Heart right ventricle (tissue), 16 donors: ENCODE results near the gene TRIM41. TPM values are rescaled to one million over a fixed set of nuclear protein-coding genes. Genes with fewer than 3 reads are reported as not detected.

Experiments used
- ATAC-seq, 8 donors: fragments of 200-7000 bp; cut with Tn5 transposase; one replicate each; pipeline ENCODE4 v1.9.1; 2020; ENCODE audit warnings: mild to moderate bottlenecking in 8 of 8, moderate library complexity in 8 of 8, moderate number of reproducible peaks in 1 of 8
- DNase-seq, 2 donors: peaks; one replicate each; pipeline ENCODE4 v3.0.0-alpha.2; 2020
- H3K27ac ChIP-seq, 10 donors: fragments of 200-600 bp; sonication (generic) in 2 of 10; one replicate each; pipeline versions ENCODE4 v1.5.0 to v1.8.0; 2020 to 2022; ENCODE audit warnings: mild to moderate bottlenecking in 3 of 10
- H3K27me3 ChIP-seq, 7 donors: fragments of 200-600 bp; one replicate each; pipeline ENCODE4 v1.8.0; 2021 to 2022; ENCODE audit warnings: mild to moderate bottlenecking in 2 of 7
- H3K36me3 ChIP-seq, 9 donors: fragments of 200-600 bp; sonication (generic) in 1 of 9; one replicate each; pipeline versions ENCODE4 v1.5.0 to v1.8.0; 2020 to 2022; ENCODE audit warnings: mild to moderate bottlenecking in 2 of 9
- H3K4me1 ChIP-seq, 9 donors: fragments of 200-600 bp; sonication (generic) in 1 of 9; one replicate each; pipeline versions ENCODE4 v1.5.0 to v1.8.0; 2020 to 2022; ENCODE audit warnings: mild to moderate bottlenecking in 4 of 9
- H3K4me3 ChIP-seq, 10 donors: fragments of 200-600 bp; sonication (generic) in 2 of 10; one replicate each; pipeline versions ENCODE4 v1.5.0 to v1.8.0; 2020 to 2022; ENCODE audit warnings: mild to moderate bottlenecking in 7 of 10, moderate library complexity in 2 of 10
- H3K9me3 ChIP-seq, 11 donors: fragments of 200-600 bp in 10 of 11; sonication (generic) in 2 of 11; one replicate each; pipeline versions ENCODE4 v1.5.0 to v1.8.0; 2013 to 2022; ENCODE audit warnings: mild to moderate bottlenecking in 2 of 11, control low read depth in 1 of 11, moderate library complexity in 1 of 11
- CTCF ChIP-seq, 9 donors: fragments of 200-600 bp; sonication (generic) in 2 of 9; IDR thresholded peaks; one replicate each; pipeline versions ENCODE4 v1.5.0 to v1.8.0; 2021 to 2022; ENCODE audit warnings: antibody characterized with exemption in 9 of 9, mild to moderate bottlenecking in 5 of 9, moderate library complexity in 1 of 9
- WGBS, 2 donors: extraction: QIAGEN DNeasy Blood & Tissue Kit; methylation state at CpG; one replicate each; pipeline ENCODE4 v1.1.7; 2013; ENCODE audit warnings: inconsistent platforms in 1 of 2; 5-methylcytosine and 5-hydroxymethylcytosine counted together
- intact Hi-C, 10 donors: fragments of 100-400 bp; cut with DNase I; formaldehyde crosslinking; loops; one replicate each; pipeline versions ENCODE4 v1.11.1 to v1.14.2; 2022
- polyA plus RNA-seq, 2 donors: library from polyadenylated mRNA; stranded (reverse); fragments of 200-250 nt; gene quantifications; one replicate each; pipeline ENCODE4 v1.2.3, GENCODE V29; 2013
- total RNA-seq, 10 donors: library from RNA; stranded (reverse); fragmentation: NEBNext Ultra II Directional in 3 of 10; extraction: Animal tissue kit (Norgen Biotek cat#: 25700) in 3 of 10; gene quantifications; one replicate each; pipeline versions ENCODE4 v1.2.1 to v1.2.4, GENCODE V29; 2021 to 2023
- donor health status: Arrhythmogenic right ventricular cardiomyopathy.
- donor health status: ischemic (EF 13 %, LVEDD 7.1; RV severe dilation, severe dysfunction).
- donor health status: healthy with polysubstance abuse.
- donor health status: DM: no; HTN: yes; CAD: no.
- donor health status: DM: no; HTN: no; CAD: no.
- donor health status: ischemic (EF 25% LVEDD 6.9; RV normal size, moderate dysfunction).
- donor health status: ischemic (EF 25% LVEDD 5.7; RV mildly dilated, moderate dysfunction).
- donor health status: healthy.
- donor health status: DM: yes; HTN: yes; CAD: no.
- donor health status: Ischemic cardiomyopathy.
- donor health status: ischemic (EF 35%, LVEDD 5.7; RV mildly dilated, moderate dysfunction).
- donor health status: nonischemic (EF 11% LVEDD 7.7; RV severe dilation, severe dysfunction).
- donor health status: DM: yes; HTN: yes; CAD: no.
- donor health status: PGD.
- donor health status: ischemic (EF 29% LVEDD 5.4; RV normal size, mild dysfunction).
- donor health status: nonischemic (EF 23%, LVEDD 6.1; RV moderate dilation, normal function).

TRIM41 gene
- total and polyA plus RNA-seq, 12 donors: 12.1 to 28.2 (median 25.2) TPM

DNA sequence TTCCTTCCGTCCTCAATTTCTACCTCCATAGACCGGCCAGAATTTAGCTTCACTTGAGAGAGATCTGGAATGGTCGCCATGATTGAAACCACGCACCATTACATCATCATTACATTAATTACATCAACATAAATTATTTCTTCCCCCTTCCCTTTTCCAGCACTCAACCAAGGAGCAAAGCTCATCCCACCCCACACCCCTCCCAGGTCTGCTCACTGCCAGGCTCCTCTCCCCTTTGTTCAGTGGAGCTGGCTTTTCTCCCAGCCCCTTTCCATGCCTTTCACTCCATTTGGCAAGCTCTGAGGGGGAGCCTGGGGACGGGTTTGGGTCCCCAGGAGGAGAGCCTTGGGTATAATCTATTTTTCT, 12.2 kb downstream of the TRIM41 start:
- no peak for ATAC-seq
- H3K4me3 ChIP-seq: no peak overlapping the region
- H3K9me3 ChIP-seq: no peaks in the 10 kb centered on the region
- intact Hi-C loops: no loop called here
- WGBS, 2 donors: 76 to 81% methylated on average over 5 of the region's 5 CpGs
- H3K27ac ChIP-seq: no peak overlapping the region
- H3K27me3 ChIP-seq: no peaks in the 10 kb centered on the region
- no peak for DNase-seq
- no peak for TF ChIP-seq CTCF (IDR thresholded peaks at IDR 0.05)
- peaks cover 10 to 100% (median 81%) of the 10 kb centered on the region in 9 donors for H3K36me3 ChIP-seq
- peaks cover 0 to 14% (median 5%) of the 10 kb centered on the region in 9 donors for H3K4me1 ChIP-seq

DNA sequence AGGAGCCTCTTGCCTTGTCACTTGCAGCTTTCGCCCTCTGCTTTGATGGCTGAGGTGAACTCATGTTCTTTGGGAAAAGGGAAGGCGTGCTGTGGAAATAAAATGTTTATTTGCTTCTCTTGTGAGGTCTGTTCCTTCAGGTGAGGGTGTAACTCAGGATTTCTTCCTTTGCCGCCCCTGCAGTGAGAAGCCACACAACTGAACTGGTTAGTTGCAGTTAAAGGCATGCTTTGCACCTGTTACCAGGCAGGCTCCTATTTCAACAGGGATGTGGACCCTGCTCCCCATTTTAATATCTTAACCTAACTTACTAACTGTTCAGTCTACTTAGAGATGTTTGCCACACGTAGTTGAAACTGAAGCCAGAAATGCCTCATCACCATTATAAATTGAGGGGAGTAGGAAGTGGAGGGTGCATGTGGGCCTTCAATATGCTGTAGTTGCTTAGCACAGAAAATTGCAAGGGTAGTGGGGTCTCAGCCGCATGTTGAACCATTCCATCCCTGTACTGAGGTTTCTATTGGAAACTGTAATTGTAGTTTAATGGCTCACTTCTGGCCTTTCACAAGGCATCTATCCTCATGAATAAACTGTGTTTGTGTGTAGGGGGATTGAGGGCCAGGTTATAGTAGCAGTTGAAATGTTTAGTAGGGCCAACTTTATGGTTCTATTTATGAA, 12.7 kb downstream of the TRIM41 start:
- DNase-seq (no peak), ATAC-seq (no peak)
- TF ChIP-seq CTCF (IDR thresholded peaks at IDR 0.05): no peak
- H3K4me1 ChIP-seq: peaks cover 0 to 17% (median 8%) of the 10 kb centered on the region in 9 donors
- H3K9me3 ChIP-seq: no peaks in the 10 kb centered on the region
- 73 to 79% methylated on average over 5 of the region's 5 CpGs for WGBS, 2 donors
- intact Hi-C loops: no loop called here
- H3K27me3 ChIP-seq: no peaks in the 10 kb centered on the region
- H3K4me3 ChIP-seq: no peak overlapping the region
- peaks cover 10 to 100% (median 86%) of the 10 kb centered on the region in 9 donors for H3K36me3 ChIP-seq
- H3K27ac ChIP-seq: no peak overlapping the region

DNA sequence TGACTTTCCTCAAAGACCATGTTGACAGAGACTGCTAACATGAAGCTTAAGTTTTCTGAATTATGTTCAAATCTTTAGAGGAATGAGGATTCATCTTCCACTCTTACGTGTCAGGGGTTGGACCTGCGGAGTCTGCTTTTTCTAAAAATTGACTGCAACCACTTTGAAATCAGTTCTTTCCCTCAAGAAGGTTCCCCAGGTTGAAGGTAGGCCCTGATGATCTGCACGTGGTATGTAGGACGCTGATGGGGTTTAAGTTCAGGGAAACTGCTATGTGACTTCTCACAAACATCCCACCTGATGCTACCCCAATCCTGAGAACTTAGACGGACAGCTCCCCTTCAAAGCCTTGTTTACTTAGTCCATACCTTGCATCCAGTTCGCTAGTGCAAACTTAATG, 13.4 kb downstream of the TRIM41 start:
- DNase-seq (no peak), ATAC-seq (no peak)
- WGBS, 2 donors: 86 to 87% methylated on average over 6 of the region's 6 CpGs
- H3K4me3 ChIP-seq: no peak overlapping the region
- no peak for TF ChIP-seq CTCF (IDR thresholded peaks at IDR 0.05)
- H3K4me1 ChIP-seq: peaks cover 2 to 24% (median 14%) of the 10 kb centered on the region in 9 donors
- no peaks in the 10 kb centered on the region for H3K27me3 ChIP-seq
- H3K36me3 ChIP-seq: peaks cover 10 to 100% (median 93%) of the 10 kb centered on the region in 9 donors
- H3K27ac ChIP-seq: no peak overlapping the region
- intact Hi-C loops: no loop called here
- no peaks in the 10 kb centered on the region for H3K9me3 ChIP-seq

DNA sequence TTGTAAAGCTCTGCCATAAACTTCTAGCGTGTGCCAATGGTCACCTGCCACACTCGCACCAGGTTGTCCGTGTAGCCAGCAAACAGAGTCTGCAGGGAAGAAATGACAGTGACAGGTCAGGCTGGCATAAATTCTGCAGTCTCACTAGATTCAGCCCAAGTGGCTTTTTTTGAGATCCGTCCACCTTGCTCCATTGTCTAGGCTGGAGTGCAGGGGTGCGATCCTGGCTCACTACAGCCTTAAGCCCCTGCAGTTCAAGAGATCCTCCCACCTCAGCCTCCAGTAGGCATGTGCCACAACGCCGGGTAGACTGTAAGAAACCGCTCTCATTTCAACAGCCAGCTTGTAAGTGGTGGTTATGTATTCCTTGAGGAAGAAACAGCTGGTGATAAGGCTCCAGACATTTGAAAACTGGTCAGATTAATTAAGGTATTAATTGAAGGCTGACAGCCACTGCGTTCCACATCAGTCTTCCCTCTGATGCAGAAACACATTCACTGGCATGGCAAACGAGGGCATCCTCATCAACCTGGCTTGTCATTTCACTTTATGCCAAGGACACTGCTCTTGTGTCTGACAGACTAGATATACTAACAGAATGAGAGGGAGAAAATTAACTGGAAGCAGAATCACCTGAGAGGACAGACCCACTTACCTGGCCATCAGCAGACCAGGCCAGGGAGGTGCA, 14.0 kb downstream of the TRIM41 start:
- intact Hi-C loops: no loop called here
- WGBS, 2 donors: 87% methylated on average over 10 of the region's 10 CpGs
- Histone ChIP-seq H3K27ac (no peak overlapping the region), H3K36me3 (peaks cover 10 to 100% (median 95%) of the 10 kb centered on the region in 9 donors), H3K4me1 (peaks cover 8 to 30% (median 20%) of the 10 kb centered on the region in 9 donors), H3K27me3 (no peaks in the 10 kb centered on the region), H3K4me3 (no peak overlapping the region), H3K9me3 (no peaks in the 10 kb centered on the region)
- TF ChIP-seq CTCF (IDR thresholded peaks at IDR 0.05): no peak
- ATAC-seq (no peak), DNase-seq (no peak)
